Measurements from ENCODE around the gene ZNF777.
"Not testable (repeated sequence)": the region's sequence is repeated elsewhere in the genome, so short reads cannot be mapped to it uniquely, and the experiment has no call there.

The ZNF777 gene

GRCh38 chr7:149404396-149404795 lies 56.5 kb downstream of the ZNF777 start:
- Histone ChIP-seq H3K27ac (no peak overlapping the region), H3K36me3 (no peaks in the 10 kb centered on the region), H3K9ac (no peak overlapping the region), H4K20me1 (no peaks in the 10 kb centered on the region), H3K4me3 (no peak overlapping the region), H3K4me1 (no peaks in the 10 kb centered on the region), H3K27me3 (0 out of 2 replicates have a peak, but pooled peaks cover 3% of the 10 kb centered on the region), H3K4me2 (no peak overlapping the region), H3K9me3 (peaks cover 7% of the 10 kb centered on the region; the same call in 1 of the 2 replicates)
- no peak for TF ChIP-seq Cebpa-rat (IDR thresholded peaks at IDR 0.05)

- Histone ChIP-seq H3K9ac (no peak overlapping the region), H3K9me3 (peaks cover 5% of the 10 kb centered on the region; the same call in 1 of the 2 replicates), H3K4me1 (no peaks in the 10 kb centered on the region), H4K20me1 (no peaks in the 10 kb centered on the region), H3K4me2 (no peak overlapping the region), H3K36me3 (no peaks in the 10 kb centered on the region), H3K27me3 (no peaks in the 10 kb centered on the region), H3K4me3 (no peak overlapping the region), H3K27ac (no peak overlapping the region)
- no peak for TF ChIP-seq Cebpa-rat (IDR thresholded peaks at IDR 0.05)
Measured at GRCh38 chr7:149398195-149398820, 62.6 kb downstream of the ZNF777 start.

DNA sequence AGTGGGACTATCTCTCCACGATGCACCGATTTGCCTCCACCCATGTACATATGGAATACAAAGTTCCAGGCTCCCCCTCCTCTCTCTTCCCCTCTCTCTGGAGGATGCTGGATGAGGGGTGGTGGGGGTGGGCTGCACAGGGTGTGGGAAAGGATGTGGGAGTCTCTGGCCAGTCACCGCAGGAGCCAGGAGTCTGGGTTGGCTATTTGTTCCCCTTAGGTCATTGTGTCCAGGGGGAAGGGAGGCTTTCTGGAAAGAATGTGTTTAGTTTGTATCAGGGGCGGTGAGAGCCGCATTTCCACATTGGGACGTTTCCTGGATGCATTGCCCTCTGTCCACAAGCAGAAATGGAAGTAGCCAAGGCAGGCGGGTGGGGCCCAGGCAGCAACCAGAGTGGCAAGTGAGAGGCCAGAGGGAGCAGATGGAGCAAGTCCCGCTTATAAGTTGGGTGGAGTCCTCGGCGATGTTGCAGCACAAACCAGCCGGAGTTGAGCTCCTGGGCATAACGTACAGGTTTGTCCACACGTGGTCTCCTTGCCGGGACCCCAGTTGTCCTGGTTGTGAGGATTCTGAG lies 63.3 kb downstream of the ZNF777 start:
- Histone ChIP-seq H3K27ac (no peak overlapping the region), H3K9me3 (peaks cover 5% of the 10 kb centered on the region; the same call in 1 of the 2 replicates), H3K4me3 (no peak overlapping the region), H4K20me1 (no peaks in the 10 kb centered on the region), H3K4me1 (no peaks in the 10 kb centered on the region), H3K9ac (no peak overlapping the region), H3K27me3 (no peaks in the 10 kb centered on the region), H3K4me2 (no peak overlapping the region), H3K36me3 (no peaks in the 10 kb centered on the region)
- TF ChIP-seq Cebpa-rat (IDR thresholded peaks at IDR 0.05) = no peak

GRCh38 chr7:149388550-149389335 lies 72.1 kb downstream of the ZNF777 start:
- not testable (repeated sequence) for H3K27ac ChIP-seq, H3K36me3 ChIP-seq, H3K4me2 ChIP-seq, H3K4me3 ChIP-seq, H3K27me3 ChIP-seq, H3K4me1 ChIP-seq, H3K9ac ChIP-seq, H4K20me1 ChIP-seq, H3K9me3 ChIP-seq

DNA sequence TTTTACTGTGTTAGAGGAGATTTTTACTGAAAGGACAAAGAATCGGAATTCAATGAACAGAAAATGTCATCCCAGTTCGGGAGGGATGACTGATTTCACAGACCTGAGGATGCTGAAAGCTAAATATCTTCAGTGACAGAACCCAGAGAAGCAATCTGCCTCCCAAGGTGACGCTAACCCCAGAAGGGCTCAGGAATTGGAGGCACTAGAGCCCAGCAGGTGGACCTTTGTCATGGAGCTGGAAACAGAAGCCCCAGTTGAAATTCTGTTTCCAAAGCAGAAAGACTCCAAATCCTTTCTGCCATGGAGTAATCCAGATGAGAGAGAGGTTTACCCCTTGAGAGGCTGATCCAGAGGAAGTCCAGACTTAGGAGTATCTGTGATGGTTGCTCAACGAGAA lies 74.3 kb downstream of the ZNF777 start:
- not testable (repeated sequence) for H3K9ac ChIP-seq, H3K27me3 ChIP-seq, H3K4me3 ChIP-seq, H4K20me1 ChIP-seq, H3K27ac ChIP-seq, H3K4me1 ChIP-seq, H3K36me3 ChIP-seq, H3K4me2 ChIP-seq
- peaks cover 10% of the 10 kb centered on the region; the same call in 1 of the 2 replicates for H3K9me3 ChIP-seq

- Histone ChIP-seq H3K4me2 (no peak overlapping the region), H3K9me3 (peaks cover 20% of the 10 kb centered on the region), H4K20me1 (no peaks in the 10 kb centered on the region), H3K27ac (no peak overlapping the region), H3K9ac (no peak overlapping the region), H3K27me3 (no peaks in the 10 kb centered on the region), H3K4me3 (no peak overlapping the region), H3K36me3 (no peaks in the 10 kb centered on the region), H3K4me1 (no peaks in the 10 kb centered on the region)
- no peak for TF ChIP-seq Cebpa-rat (IDR thresholded peaks at IDR 0.05)
Measured at GRCh38 chr7:149385195-149385950, 75.5 kb downstream of the ZNF777 start.
